A549 treated with Hydrocortisone at 1 μM for 4 hours (cell line): ENCODE results near the gene CLN5. TPM values are rescaled to one million over a fixed set of nuclear protein-coding genes. Genes with fewer than 3 reads are reported as not detected.

Experiments used
- total RNA-seq: library from RNA; stranded (reverse); fragments of 200-300 nt; extraction: Qiagen RNA extraction; gene quantifications from 5 replicates; pipeline ENCODE4 v1.2.3, GENCODE V29; 2022

The CLN5 gene
- 8.7 to 9.8 TPM (median 9.2 TPM) in 5 replicates for total RNA-seq

GRCh38 chr13:76991796-76992547 lies at the start of gene CLN5:
Gene CLN5, plus strand, starts transcription at chr13:76992081. Its CDS starts 18 bp downstream, at chr13:76992099.

GRCh38 chr13:76948149-76948548 lies 43.7 kb upstream of the CLN5 start, which contains the start of gene ACOD1:
Gene ACOD1, plus strand, starts transcription at chr13:76948511. Its CDS starts 48 bp downstream, at chr13:76948559.

GRCh38 chr13:77026861-77027621 lies 35.2 kb downstream of the CLN5 start, which contains the start of gene FBXL3:
Gene FBXL3, minus strand, starts transcription at chr13:77027159. Its CDS starts 5,299 bp downstream, at chr13:77021860.

Other genes with a start within 250 kb of the CLN5 start
- gene KCTD12, start 105.7 kb upstream of the CLN5 start, total RNA-seq, result 1.2 to 2.1 TPM (median 1.6 TPM) in 5 replicates
- not detected in 5 replicates for gene ACOD1, start 43.6 kb upstream of the CLN5 start, total RNA-seq
- gene FBXL3, start 35.1 kb downstream of the CLN5 start, total RNA-seq, result 15.8 to 21.1 TPM (median 17.5 TPM) in 5 replicates